Measurements from ENCODE around the gene CCL27.

CCL27 gene

DNA sequence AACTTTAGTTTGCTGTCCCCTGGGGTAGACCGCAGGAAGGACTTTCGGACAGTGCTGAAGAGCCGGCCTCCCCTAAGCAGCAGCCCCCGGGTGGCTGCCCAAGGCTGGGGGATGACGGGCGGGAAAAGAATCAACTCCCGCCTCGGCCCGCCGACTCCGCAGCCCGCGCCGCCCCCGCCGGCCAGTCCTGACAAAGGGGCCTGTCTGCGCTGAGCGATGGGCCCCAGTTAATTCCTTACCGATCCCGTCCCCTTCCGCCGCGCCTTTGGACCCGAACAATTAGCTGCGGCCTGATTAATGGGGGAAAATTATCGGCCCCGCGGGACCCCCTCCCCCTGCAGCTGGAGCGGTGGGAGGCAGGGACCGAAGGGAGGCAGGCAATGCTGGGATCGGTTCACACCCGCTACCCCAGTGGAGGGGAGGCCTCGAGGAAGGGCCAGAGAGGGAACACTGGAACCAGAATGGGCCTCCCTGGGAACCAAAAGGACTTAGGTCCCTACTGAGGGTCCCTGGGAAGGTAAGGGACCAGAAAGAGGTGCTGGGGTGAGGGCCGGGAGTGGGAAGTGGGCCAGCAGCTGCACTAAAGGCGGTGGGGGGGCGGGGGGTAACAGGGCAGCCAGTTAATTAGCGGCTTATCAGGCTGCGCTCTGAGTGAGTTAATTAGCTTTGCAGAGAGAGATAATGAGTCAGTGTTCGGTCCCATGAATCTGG is 37.8 kb downstream of the CCL27 start:
- DNase-seq, result no peak

DNA sequence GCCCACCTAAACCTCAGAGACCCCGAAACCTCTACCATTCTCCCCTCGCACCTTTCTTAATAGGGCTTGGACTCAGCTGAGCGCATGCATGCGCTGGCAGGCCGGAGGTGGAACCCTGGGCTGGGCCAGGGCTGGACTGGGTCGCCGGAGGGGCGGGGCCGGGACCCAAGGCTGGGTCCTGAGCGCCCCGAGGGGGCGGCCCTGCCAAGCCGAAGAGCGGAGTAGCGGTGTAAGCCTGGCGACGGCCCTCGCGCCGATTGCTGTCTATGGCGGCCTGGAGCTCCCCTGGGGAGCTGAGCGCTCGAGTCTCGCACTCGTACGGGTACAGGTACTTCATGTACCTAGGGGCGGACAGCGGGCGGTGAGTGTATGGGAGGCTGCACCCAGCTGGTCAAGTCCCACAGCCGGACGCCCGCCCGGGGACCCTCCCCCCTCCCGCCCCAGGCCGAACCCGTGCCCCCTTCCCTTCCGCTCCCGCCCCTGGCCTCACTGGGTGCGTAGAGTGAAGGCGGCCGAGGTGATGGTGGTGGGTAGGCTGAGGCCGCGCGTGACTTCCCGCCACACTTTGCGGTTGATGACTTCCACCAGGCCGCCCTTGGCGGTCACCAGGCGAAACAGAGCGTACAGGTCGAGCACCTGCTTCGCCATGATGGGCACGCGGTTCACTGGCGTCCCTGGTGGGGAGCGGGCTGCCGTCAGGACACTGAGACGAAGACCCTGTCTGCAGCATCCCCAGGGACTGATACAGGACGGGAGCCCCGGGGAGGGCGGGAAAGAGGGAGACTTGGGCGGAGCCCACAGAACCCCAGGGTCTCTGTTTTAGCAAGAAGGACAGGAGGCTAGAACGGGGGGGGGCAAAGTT is 38.9 kb downstream of the CCL27 start:
- no peak for DNase-seq

DNA sequence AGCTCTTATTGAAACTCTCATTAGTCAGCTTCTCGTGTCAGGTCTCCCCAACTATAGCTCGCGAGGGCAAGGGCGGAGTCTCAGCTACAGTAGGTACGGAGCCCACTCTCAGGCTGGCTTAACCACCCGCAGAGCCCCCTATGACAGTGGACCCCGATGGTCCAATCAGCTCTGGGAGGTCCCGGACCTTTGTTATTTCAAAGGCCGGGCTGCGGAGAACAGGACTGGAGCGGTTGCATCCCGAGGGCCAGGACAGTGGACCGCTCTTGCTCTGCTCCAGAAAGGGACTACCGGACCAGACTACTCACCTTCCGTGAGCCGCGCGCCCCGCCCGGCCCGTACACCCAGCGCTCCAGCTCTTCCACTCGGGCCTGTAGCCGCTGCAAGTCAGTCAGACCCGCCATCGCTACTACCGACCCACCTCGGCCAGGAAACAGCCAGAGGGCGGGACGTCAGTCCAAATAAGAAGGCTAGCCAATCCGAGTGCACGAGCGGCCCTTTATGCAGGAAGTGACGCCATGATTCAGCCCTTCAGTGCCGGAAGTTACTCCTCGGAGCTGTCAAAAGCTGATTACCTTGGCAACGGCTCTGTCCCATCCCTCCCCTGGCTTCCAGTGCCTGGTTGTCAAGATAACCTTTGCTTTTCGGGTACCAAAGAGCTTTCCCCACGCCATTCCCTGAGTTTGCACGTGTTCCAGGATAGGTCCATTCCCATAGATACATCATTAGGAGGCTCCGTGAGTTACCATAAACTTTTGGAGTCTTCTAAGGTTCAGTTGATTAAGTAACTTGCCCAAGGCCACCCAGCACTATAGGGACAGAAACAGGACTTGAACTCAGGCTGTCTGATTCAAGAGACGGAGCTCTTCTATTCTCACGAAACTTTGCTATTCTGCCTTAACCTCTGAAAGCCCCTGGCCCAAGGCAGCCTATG is 42.1 kb downstream of the CCL27 start, which contains the start of gene DCTN3:
DCTN3 (minus strand) TSS at position 435 of the 934 bp plus-strand sequence; CDS start at position 404, 31 bp downstream.
- DNase-seq, result peak; percentile 80 to 90 (median 90)

DNA sequence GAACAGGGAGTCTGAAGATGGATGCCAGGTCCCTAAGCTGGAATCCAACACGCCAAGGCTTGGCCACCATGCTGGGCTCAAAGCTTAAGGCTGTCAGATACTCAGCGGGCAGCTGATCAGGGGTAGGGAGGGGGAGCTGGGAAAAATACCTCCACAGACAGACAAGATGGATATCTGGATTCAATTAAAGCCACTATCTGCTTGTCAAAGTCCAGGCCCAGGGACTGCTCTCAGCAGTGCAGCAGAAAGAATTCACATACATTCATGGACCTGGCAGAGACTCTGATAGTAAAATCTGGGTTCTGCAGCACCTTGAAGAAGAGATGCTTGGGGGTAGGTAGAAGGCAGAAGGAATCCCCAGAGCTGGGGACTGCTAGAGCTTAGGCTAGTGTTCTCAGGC is 47.3 kb downstream of the CCL27 start:
- no peak for DNase-seq

DNA sequence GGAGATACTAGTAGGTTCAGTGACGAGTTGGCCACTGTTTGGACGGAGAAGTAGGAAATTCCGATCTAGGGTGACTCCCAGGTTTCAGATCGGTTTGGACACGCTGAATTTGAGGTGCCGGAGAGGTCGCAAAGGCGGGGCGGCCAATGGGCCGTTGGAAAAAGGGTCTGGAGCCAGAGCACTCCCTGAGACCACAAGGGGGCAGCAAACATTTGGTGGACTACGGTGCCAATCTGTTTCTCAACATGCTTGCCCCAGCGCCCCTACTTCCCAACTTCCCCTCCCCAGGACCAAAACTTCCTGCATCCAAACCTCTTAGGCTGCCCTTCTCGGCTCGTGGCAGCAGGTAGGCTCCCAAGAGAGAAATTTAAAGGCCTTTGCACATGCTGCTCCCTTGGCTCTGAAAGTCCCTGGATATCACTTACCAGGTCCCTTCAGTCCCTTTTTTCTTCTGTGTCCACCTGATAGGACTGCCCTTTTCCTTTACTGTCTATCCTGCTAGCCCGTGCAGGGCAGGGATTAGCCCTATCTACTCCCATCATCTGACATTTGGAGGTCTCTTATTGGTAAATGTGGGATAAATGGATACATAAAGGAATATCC is 49.6 kb downstream of the CCL27 start:
- DNase-seq, result peak; percentile 55 to 75 (median 74)

Data from NCI-H1417 (cell line).